Aorta (tissue), 5 donors: ENCODE data around the gene EFCAB9. TPM values are rescaled to one million over a fixed set of nuclear protein-coding genes. Genes with fewer than 3 reads are reported as not detected.

ENCODE experiments used
- ATAC-seq: fragments of 200-7000 bp; cut with Tn5 transposase; one replicate; pipeline ENCODE4 v1.9.1; 2022; ENCODE audit warnings: moderate library complexity; ENCODE audit not compliant: low FRiP score
- DNase-seq, 2 donors: peaks; one replicate each; pipeline ENCODE4 v3.0.0-alpha.2; 2020
- H3K27ac ChIP-seq, 2 donors: one replicate each; pipeline ENCODE4 v1.5.1; 2013; ENCODE audit warnings: low read length in 2 of 2, mild to moderate bottlenecking in 2 of 2, moderate library complexity in 2 of 2, control low read depth in 1 of 2, inconsistent platforms in 1 of 2, low read depth in 1 of 2
- H3K27me3 ChIP-seq, 2 donors: one replicate each; pipeline ENCODE4 v1.6.1; 2013; ENCODE audit warnings: control low read depth in 1 of 2, low read length in 1 of 2, mild to moderate bottlenecking in 1 of 2, moderate library complexity in 1 of 2; ENCODE audit not compliant: insufficient read depth in 2 of 2, control insufficient read depth in 1 of 2
- H3K36me3 ChIP-seq, 2 donors: one replicate each; pipeline ENCODE4 v1.6.1; 2013; ENCODE audit warnings: control low read depth in 1 of 2, low read length in 1 of 2, mild to moderate bottlenecking in 1 of 2; ENCODE audit not compliant: insufficient read depth in 2 of 2, control insufficient read depth in 1 of 2
- H3K4me1 ChIP-seq, 2 donors: one replicate each; pipeline ENCODE4 v1.6.1; 2013; ENCODE audit warnings: low read length in 2 of 2, control low read depth in 1 of 2, mild to moderate bottlenecking in 1 of 2, moderate library complexity in 1 of 2; ENCODE audit not compliant: insufficient read depth in 2 of 2, control insufficient read depth in 1 of 2
- H3K4me3 ChIP-seq, 2 donors: one replicate each; pipeline ENCODE4 v1.5.1; 2013; ENCODE audit warnings: low read length in 2 of 2, control low read depth in 1 of 2, mild to moderate bottlenecking in 1 of 2
- H3K9me3 ChIP-seq: one replicate; pipeline ENCODE4 v1.6.1; 2013; ENCODE audit warnings: mild to moderate bottlenecking, low read length; ENCODE audit not compliant: control insufficient read depth
- WGBS, 2 donors: extraction: QIAGEN DNeasy Blood & Tissue Kit; methylation state at CpG; one replicate each; pipeline ENCODE4 v1.1.7; 2013; 5-methylcytosine and 5-hydroxymethylcytosine counted together
- intact Hi-C, 2 donors: fragments of 100-400 bp; cut with DNase I; formaldehyde crosslinking; loops; one replicate each; pipeline versions ENCODE4 v1.14.2 to v1.15.0; 2022
- long read RNA-seq, 2 donors: library from polyadenylated mRNA; unstranded; transcript quantifications; one replicate each; pipeline ENCODE4 v2.0.0, GENCODE V29; 2020 to 2021
- polyA plus RNA-seq, 2 donors: library from polyadenylated mRNA; stranded (reverse); fragments of 200-250 nt; gene quantifications; one replicate each; pipeline ENCODE4 v1.2.3, GENCODE V29; 2013
- total RNA-seq, 2 donors: library from RNA; stranded (reverse); fragmentation: NEBNext Ultra II Directional; extraction: Animal tissue kit (Norgen Biotek cat#: 25700); gene quantifications; one replicate each; pipeline ENCODE4 v1.2.1, GENCODE V29; 2021
- donor health status: healthy with polysubstance abuse.
- donor health status: Bipolar disorder and iron deficiency.
- donor health status: DM: no; HTN: no; CAD: no.
- donor health status: DM: no; HTN: no; CAD: no.
- donor health status: DM: yes; HTN: yes; CAD: no.

Gene EFCAB9
- not detected for total RNA-seq
- polyA plus RNA-seq: not detected
- long read RNA-seq, donor 1: 0 reads
- long read RNA-seq, donor 2: 0 reads

DNA sequence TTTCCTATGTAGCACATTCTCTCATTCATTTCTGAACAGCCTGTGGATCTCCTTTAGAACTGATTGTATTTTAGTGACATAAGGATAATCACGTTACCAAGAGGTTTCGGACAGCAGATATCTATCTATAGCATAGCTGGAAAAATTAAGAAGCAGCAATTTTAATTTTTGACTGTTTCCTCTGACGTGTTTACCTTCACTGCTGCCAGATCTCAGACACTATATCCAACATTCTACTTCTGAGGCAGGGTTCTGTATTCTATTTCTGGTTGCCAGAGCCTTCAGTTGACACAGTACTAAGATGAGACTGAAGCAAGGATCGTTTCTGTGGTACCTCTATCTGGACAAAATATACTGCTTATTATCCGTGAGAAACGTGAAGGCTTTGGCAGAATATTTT is at the start of gene EFCAB9:
TSS of gene EFCAB9 (plus strand) at position 301 of the 400 bp plus-strand sequence. CDS start at position 302, 1 bp downstream.
- Histone ChIP-seq H3K4me1 (no peaks in the 10 kb centered on the region), H3K9me3 (no peaks in the 10 kb centered on the region), H3K27me3 (no peaks in the 10 kb centered on the region), H3K4me3 (no peak within 1 kb of the TSS), H3K27ac (no peak within 1 kb of the TSS), H3K36me3 (no peaks in the 10 kb centered on the region)
- 65 to 69% methylated on average over 6 of the region's 6 CpGs for WGBS, 2 donors
- DNase-seq (no peak), ATAC-seq (no peak)
- intact Hi-C loops: no loop called here

DNA sequence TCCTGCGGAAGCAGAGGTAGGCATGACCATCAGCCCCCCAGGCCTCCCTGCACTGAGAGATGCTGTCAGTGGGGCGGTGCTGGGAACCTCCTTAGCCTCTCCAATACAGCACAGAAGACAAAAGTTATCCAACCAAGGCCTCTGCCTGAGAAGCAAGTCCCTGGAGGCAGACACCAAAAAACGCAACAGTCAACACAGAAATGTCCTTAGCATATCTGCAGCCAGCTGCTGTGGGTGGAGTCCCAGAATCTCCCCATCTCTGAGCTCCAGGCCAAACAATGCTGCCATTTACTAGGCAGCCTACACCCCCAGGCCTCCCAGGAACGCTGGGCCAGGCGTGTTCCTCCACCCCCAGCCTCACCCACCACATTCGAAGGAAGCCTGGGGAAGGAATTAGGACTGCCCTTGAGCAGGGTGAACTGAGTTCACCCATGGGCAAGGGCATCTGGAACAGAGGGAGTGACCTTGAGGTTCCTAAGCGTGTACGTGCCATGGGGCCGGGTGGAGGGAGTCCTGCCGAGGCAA is 49.6 kb upstream of the EFCAB9 start:
- no peaks in the 10 kb centered on the region for H3K4me1 ChIP-seq
- 85 to 87% methylated on average over 10 of the region's 10 CpGs for WGBS, 2 donors
- no peak overlapping the region for H3K27ac ChIP-seq
- intact Hi-C loops: no loop called here
- no peaks in the 10 kb centered on the region for H3K9me3 ChIP-seq
- no peak overlapping the region for H3K4me3 ChIP-seq
- no peaks in the 10 kb centered on the region for H3K36me3 ChIP-seq
- no peaks in the 10 kb centered on the region for H3K27me3 ChIP-seq
- ATAC-seq (no peak), DNase-seq (no peak)

DNA sequence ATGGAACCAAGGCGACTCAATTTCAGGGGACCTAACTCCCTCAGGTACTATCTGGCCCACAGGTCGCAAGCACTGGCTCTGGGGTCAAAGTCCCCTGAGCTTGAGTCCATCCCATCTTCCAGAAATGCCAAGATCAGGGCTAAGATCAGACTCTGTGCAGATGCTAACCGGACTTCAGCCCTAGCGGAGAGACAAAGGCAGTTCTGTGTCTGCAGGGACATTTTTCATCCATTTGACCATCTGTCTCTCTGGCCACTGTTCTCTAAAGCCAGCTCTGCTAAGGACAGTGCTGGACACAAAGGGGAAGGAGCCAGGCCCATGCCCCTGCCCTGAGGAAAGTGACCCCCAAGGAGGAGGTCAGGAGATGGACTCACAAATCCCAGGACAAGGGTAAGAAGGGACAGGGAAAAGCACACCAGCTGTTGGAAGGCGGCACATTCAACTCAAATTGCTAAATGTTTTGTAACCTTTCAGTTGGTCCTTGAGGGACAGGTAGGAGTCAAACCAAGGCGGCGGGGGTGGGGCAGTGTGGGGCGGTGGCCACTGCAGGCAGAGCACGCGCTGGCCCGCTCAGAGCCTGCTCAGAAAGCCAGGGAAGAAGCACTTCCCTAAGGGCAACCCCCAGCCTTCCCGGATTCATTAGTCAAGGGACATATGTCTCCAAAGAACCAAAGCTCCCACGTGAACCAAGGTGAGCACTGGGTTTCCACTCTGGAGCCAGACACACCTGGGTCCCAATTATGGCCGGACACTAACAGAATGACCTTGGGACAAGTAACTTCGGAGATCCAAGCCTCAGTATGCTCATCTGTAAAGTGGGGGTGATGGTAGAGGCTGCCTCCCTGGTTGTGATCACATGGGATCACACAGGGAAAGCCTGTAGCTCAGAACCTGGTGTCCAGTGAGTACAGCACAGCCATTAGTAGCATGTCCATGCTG is 48.8 kb upstream of the EFCAB9 start:
- Histone ChIP-seq H3K36me3 (no peaks in the 10 kb centered on the region), H3K27ac (no peak overlapping the region), H3K4me1 (no peaks in the 10 kb centered on the region), H3K27me3 (no peaks in the 10 kb centered on the region), H3K4me3 (no peak overlapping the region), H3K9me3 (no peaks in the 10 kb centered on the region)
- no peak for ATAC-seq
- WGBS, 2 donors: 96 to 97% methylated on average over 15 of the region's 15 CpGs
- intact Hi-C loops: no loop called here
- no peak for DNase-seq

DNA sequence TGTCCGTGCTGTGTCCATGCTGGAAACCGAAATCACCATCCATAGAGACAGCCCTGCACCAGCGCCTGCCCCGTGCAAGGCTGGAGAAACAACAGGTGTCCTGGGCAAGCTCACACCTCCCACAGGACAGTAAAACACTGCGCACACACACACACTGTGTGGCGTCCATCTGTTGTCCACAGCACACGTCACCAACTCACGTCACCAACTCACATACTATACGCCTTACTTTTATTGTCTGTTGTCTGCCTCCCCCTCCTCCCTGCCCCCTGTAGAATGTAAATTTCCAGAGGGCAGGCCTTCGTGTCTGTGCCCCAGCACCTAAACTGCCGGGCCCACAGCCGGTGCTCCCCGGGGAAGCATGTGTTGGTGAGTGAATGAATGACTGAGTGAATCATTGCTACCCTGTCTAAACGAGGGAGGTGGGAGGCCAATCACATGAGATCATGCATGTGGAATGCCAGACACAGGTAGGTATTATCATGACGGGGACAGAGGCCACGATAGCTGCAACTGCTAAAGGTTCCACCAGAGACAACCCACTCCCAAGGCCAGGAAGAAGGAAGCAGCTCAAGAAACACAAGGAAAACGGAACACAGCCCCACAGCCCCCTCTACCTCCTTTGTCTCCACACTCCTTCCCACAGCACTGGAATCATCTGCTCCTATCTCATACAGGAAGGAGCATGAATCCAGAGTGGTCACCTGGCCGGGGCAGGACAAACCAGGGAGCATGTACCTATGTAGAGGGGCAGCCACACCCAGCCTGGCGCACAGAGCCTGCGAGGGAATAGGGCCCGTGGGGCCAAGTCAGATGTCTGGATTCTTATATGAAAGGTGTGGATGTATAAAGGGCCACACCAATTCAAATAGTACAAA is 47.9 kb upstream of the EFCAB9 start:
- Histone ChIP-seq H3K4me3 (no peak overlapping the region), H3K36me3 (no peaks in the 10 kb centered on the region), H3K9me3 (no peaks in the 10 kb centered on the region), H3K27ac (no peak overlapping the region), H3K27me3 (no peaks in the 10 kb centered on the region), H3K4me1 (no peaks in the 10 kb centered on the region)
- intact Hi-C loops: no loop called here
- ATAC-seq: no peak
- DNase-seq: no peak
- 86 to 88% methylated on average over 21 of the region's 21 CpGs for WGBS, 2 donors

DNA sequence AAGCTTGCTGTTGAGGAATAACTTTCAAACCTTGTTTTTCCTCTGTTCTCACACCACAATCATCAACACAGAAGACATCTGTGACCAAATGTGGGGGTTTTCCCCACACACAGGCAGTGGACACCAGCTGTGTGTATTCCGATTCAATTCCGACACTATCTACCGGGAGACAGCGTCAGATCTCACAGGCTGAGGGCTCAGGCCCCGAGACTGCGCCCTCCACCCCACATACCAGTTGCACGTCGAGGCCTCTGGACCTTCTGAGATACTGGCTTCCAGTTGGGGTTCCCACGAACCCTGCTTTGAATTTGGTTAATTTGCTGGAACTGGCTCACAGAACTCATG is 47.3 kb upstream of the EFCAB9 start:
- Histone ChIP-seq H3K4me3 (no peak overlapping the region), H3K27ac (no peak overlapping the region), H3K4me1 (no peaks in the 10 kb centered on the region), H3K27me3 (no peaks in the 10 kb centered on the region), H3K9me3 (no peaks in the 10 kb centered on the region), H3K36me3 (peaks cover 0 to under 1% of the 10 kb centered on the region in 2 donors)
- ATAC-seq (no peak), DNase-seq (no peak)
- 96 to 98% methylated on average over 9 of the region's 9 CpGs for WGBS, 2 donors
- intact Hi-C loops: no loop called here

DNA sequence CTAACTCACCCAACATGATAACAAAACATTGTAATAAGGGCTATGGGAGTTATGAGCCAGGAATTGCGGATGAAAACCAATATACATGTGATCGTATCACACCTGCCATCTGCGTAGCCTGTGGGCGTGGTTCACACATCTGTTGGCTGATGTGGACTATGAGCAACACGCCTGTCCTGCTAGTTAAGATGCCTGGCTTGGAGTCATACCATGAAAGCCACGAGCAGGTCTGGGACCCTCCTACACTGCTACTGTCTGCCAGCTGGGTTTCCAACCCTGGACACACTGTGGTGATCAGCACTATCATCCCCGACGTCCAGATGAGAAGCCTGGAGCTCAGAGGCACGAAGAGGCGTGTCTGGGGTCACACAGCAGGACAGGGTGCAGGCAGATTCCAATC is 46.1 kb upstream of the EFCAB9 start:
- intact Hi-C loops: no loop called here
- peaks cover 0 to 1% of the 10 kb centered on the region in 2 donors for H3K36me3 ChIP-seq
- H3K9me3 ChIP-seq: no peaks in the 10 kb centered on the region
- ATAC-seq: no peak
- H3K4me1 ChIP-seq: no peaks in the 10 kb centered on the region
- DNase-seq: peak in 1 of 2 donors; percentile 31
- no peaks in the 10 kb centered on the region for H3K27me3 ChIP-seq
- WGBS, 2 donors: 92 to 94% methylated on average over 10 of the region's 10 CpGs
- no peak overlapping the region for H3K4me3 ChIP-seq
- H3K27ac ChIP-seq: no peak overlapping the region

DNA sequence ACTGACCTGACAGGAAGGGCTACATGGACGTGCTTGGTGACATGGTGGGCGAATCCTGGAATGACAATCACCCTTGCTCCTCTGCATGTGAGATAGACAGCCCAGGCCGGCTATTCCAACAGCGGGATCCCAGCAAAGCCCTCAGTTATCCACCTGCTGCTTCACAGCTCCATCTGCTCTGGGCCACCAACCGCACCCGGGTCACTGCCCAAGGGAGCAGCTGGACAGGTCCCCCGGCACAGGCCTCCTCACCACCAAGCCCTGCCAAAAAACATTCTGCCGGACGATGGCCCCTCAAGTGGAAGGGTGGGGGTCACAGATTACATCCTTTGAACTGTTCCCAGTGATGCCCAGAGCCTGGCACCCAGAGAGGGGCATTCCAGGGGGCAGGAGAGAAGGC is 45.6 kb upstream of the EFCAB9 start:
- Histone ChIP-seq H3K4me1 (no peaks in the 10 kb centered on the region), H3K4me3 (no peak overlapping the region), H3K27me3 (no peaks in the 10 kb centered on the region), H3K9me3 (no peaks in the 10 kb centered on the region), H3K36me3 (peaks cover 0 to 1% of the 10 kb centered on the region in 2 donors), H3K27ac (no peak overlapping the region)
- DNase-seq: no peak
- ATAC-seq: no peak
- intact Hi-C loops: no loop called here
- WGBS, 2 donors: 93 to 95% methylated on average over 9 of the region's 9 CpGs

DNA sequence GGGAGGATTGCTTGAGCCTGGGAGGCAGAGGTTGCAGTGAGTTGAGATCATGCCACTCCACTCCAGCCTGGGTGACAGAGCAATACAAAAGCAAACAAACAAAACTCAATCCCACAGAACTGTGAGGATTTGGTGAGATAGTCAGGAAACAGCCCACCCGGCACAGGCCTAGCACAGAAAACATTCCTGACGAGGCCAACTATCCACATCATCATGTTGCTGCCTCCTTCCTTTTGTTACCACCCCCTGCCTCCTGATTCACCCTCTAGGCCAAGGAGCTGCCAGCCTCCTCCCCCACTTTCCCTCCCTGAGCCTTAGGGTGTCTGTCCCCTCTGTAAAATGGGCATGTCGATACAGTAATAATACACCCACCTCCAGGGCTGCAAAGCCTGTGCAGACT is 44.9 kb upstream of the EFCAB9 start:
- no peak overlapping the region for H3K27ac ChIP-seq
- H3K4me3 ChIP-seq: no peak overlapping the region
- H3K9me3 ChIP-seq: no peaks in the 10 kb centered on the region
- no peaks in the 10 kb centered on the region for H3K4me1 ChIP-seq
- ATAC-seq (no peak), DNase-seq (peak in 1 of 2 donors; percentile 6)
- peaks cover 0 to 1% of the 10 kb centered on the region in 2 donors for H3K36me3 ChIP-seq
- WGBS, 2 donors: 88 to 92% methylated on average over 3 of the region's 3 CpGs
- H3K27me3 ChIP-seq: no peaks in the 10 kb centered on the region
- intact Hi-C loops: no loop called here
